Small intestine (tissue), 16 donors: ENCODE results near the gene AFM. TPM values are rescaled to one million over a fixed set of nuclear protein-coding genes. Genes with fewer than 3 reads are reported as not detected.

Source experiments
- DNase-seq, 2 donors: peaks; one replicate each; pipeline versions ENCODE4 v3.0.0 to v3.0.0-alpha.2; 2013
- FAIRE-seq: peaks from 2 replicates; lab custom pipeline; 2012; peaks lifted over from hg19 to GRCh38; lab: Jason Lieb, UNC
- H3K27ac ChIP-seq, 3 donors: one replicate each; pipeline ENCODE4 v1.5.1; 2013; ENCODE audit warnings: low read length in 2 of 3, mild to moderate bottlenecking in 2 of 3, control low read depth in 1 of 3, inconsistent platforms in 1 of 3, low read depth in 1 of 3, moderate library complexity in 1 of 3
- H3K27me3 ChIP-seq, 3 donors: one replicate each; pipeline ENCODE4 v1.6.1; 2013; ENCODE audit warnings: low read length in 3 of 3, inconsistent platforms in 1 of 3; ENCODE audit not compliant: control insufficient read depth in 3 of 3, insufficient read depth in 3 of 3
- H3K36me3 ChIP-seq, 3 donors: one replicate each; pipeline ENCODE4 v1.6.1; 2013; ENCODE audit warnings: low read length in 3 of 3, inconsistent platforms in 1 of 3, low read depth in 1 of 3, mild to moderate bottlenecking in 1 of 3, moderate library complexity in 1 of 3; ENCODE audit not compliant: control insufficient read depth in 3 of 3, insufficient read depth in 2 of 3
- H3K4me1 ChIP-seq, 3 donors: one replicate each; pipeline ENCODE4 v1.6.1; 2013; ENCODE audit warnings: low read length in 2 of 3, inconsistent platforms in 1 of 3, low read depth in 1 of 3, mild to moderate bottlenecking in 1 of 3, moderate library complexity in 1 of 3; ENCODE audit not compliant: control insufficient read depth in 3 of 3, insufficient read depth in 2 of 3
- H3K4me3 ChIP-seq, 3 donors: one replicate each; pipeline ENCODE4 v1.5.1; 2013; ENCODE audit warnings: low read length in 3 of 3, control low read depth in 1 of 3, inconsistent platforms in 1 of 3, low read depth in 1 of 3, mild to moderate bottlenecking in 1 of 3, moderate library complexity in 1 of 3
- H3K9me3 ChIP-seq, 2 donors: one replicate each; pipeline ENCODE4 v1.6.1; 2013; ENCODE audit warnings: low read depth in 1 of 2, low read length in 1 of 2; ENCODE audit not compliant: control insufficient read depth in 2 of 2, insufficient read depth in 1 of 2
- WGBS, 3 donors: extraction: QIAGEN DNeasy Blood & Tissue Kit; methylation state at CpG; one replicate each; pipeline ENCODE4 v1.1.7; 2013; 5-methylcytosine and 5-hydroxymethylcytosine counted together
- long read RNA-seq, 10 donors: transcript quantifications; one replicate each; lab custom pipeline, GENCODE V29; 2026
- polyA plus RNA-seq, 4 donors: library from polyadenylated mRNA; stranded (reverse) in 3 of 4; unstranded in 1 of 4; fragments of 200-250 nt in 3 of 4; fragments of 120-200 nt in 1 of 4; gene quantifications; one replicate each; pipeline versions ENCODE4 v1.2.1 to v1.2.3, GENCODE V29; 2013
- donor health status: healthy with polysubstance abuse.
- donor health status: control.
- donor health status: control.
- donor health status: Bipolar disorder and iron deficiency.
- donor health status: healthy.

AFM gene
- polyA plus RNA-seq = 1 to 10 TPM in 1 of 4 donors, under 1 TPM in 1, not detected in 2; 0.01 to 4.3 TPM
- long read RNA-seq, donor 1, partial matches to known transcripts = 0 of 4 reads
- long read RNA-seq, donor 1, other reads (novel, unspliced or antisense) = 0 of 4 reads
- long read RNA-seq, donor 2, partial matches to known transcripts = 0 of 1 reads
- long read RNA-seq, donor 2, other reads (novel, unspliced or antisense) = 0 of 1 reads
- long read RNA-seq, donor 3 = 0 reads
- long read RNA-seq, donor 4 = 0 reads
- long read RNA-seq, donor 5 = 0 reads
- long read RNA-seq, donor 6 = 0 reads
- long read RNA-seq, donor 7 = 0 reads
- long read RNA-seq, donor 8 = 0 reads
- long read RNA-seq, donor 9, partial matches to known transcripts = 0 of 1 reads
- long read RNA-seq, donor 9, other reads (novel, unspliced or antisense) = 0 of 1 reads
- long read RNA-seq, donor 10, partial matches to known transcripts = 0 of 2 reads
- long read RNA-seq, donor 10, other reads (novel, unspliced or antisense) = 0 of 2 reads

- DNase-seq (peak in 1 of 2 donors; percentile 33), FAIRE-seq (no peak)
Observed at GRCh38 chr4:73481358-73481757, at the start of gene AFM. Gene AFM, plus strand, starts transcription at chr4:73481745. Its CDS starts 31 bp downstream, at chr4:73481776.

GRCh38 chr4:73431813-73432168 lies 49.8 kb upstream of the AFM start:
- FAIRE-seq (no peak), DNase-seq (no peak)
- H3K4me3 ChIP-seq = no peak overlapping the region
- WGBS, 3 donors = 42 to 64% (median 46%) methylated on average over 1 of the region's 1 CpG
- peaks cover 0 to 2% (median 0%) of the 10 kb centered on the region in 3 donors for H3K27me3 ChIP-seq
- peaks cover 0 to 28% (median 0%) of the 10 kb centered on the region in 3 donors for H3K4me1 ChIP-seq
- H3K36me3 ChIP-seq = no peaks in the 10 kb centered on the region
- H3K9me3 ChIP-seq = no peaks in the 10 kb centered on the region
- H3K27ac ChIP-seq = peak overlapping the region in 1 of 3 donors; percentile 56

More at GRCh38 chr4:73481358-73481757, at the start of gene AFM:
- WGBS, 3 donors = 41 to 44% (median 41%) methylated on average over 2 of the region's 2 CpGs
- Histone ChIP-seq H3K27ac (peak within 1 kb of the TSS in 1 of 3 donors; percentile 25), H3K9me3 (no peaks in the 10 kb centered on the region), H3K36me3 (no peaks in the 10 kb centered on the region), H3K4me3 (no peak within 1 kb of the TSS), H3K27me3 (no peaks in the 10 kb centered on the region), H3K4me1 (peaks cover 0 to 9% (median 0%) of the 10 kb centered on the region in 3 donors)

- peak; percentile 80 to 82 for DNase-seq
Observed at GRCh38 chr4:73432169-73433000, 49.2 kb upstream of the AFM start.

GRCh38 chr4:73433140-73433539 lies 48.4 kb upstream of the AFM start:
- no peaks in the 10 kb centered on the region for H3K9me3 ChIP-seq
- no peak overlapping the region for H3K4me3 ChIP-seq
- H3K27me3 ChIP-seq = peaks cover 0 to 2% (median 0%) of the 10 kb centered on the region in 3 donors
- FAIRE-seq = no peak
- DNase-seq = no peak
- H3K4me1 ChIP-seq = peaks cover 0 to 26% (median 0%) of the 10 kb centered on the region in 3 donors
- WGBS, 3 donors = 67 to 71% (median 68%) methylated on average over 2 of the region's 2 CpGs
- H3K27ac ChIP-seq = peak overlapping the region in 1 of 3 donors; percentile 62
- H3K36me3 ChIP-seq = no peaks in the 10 kb centered on the region

More at GRCh38 chr4:73432169-73433000, 49.2 kb upstream of the AFM start:
- FAIRE-seq = no peak
- peak overlapping the region in 2 of 3 donors; percentile 32 to 62 for H3K27ac ChIP-seq
- H3K4me1 ChIP-seq = peaks cover 0 to 23% (median 0%) of the 10 kb centered on the region in 3 donors
- no peaks in the 10 kb centered on the region for H3K9me3 ChIP-seq
- no peaks in the 10 kb centered on the region for H3K36me3 ChIP-seq
- peaks cover 0 to 2% (median 0%) of the 10 kb centered on the region in 3 donors for H3K27me3 ChIP-seq
- no peak overlapping the region for H3K4me3 ChIP-seq
- WGBS, 3 donors = 34 to 60% (median 34%) methylated on average over 5 of the region's 5 CpGs

- Histone ChIP-seq H3K9me3 (no peaks in the 10 kb centered on the region), H3K4me1 (peaks cover 0 to 28% (median 0%) of the 10 kb centered on the region in 3 donors), H3K27ac (no peak overlapping the region), H3K4me3 (no peak overlapping the region), H3K27me3 (no peaks in the 10 kb centered on the region), H3K36me3 (no peaks in the 10 kb centered on the region)
- WGBS, 3 donors = 44 to 61% (median 55%) methylated on average over 3 of the region's 3 CpGs
- no peak for FAIRE-seq
- DNase-seq = no peak
Observed at GRCh38 chr4:73434311-73434710, 47.2 kb upstream of the AFM start.

- Histone ChIP-seq H3K27me3 (no peaks in the 10 kb centered on the region), H3K27ac (no peak within 1 kb of the TSS), H3K36me3 (no peaks in the 10 kb centered on the region), H3K4me1 (peaks cover 0 to 27% (median 0%) of the 10 kb centered on the region in 3 donors), H3K9me3 (no peaks in the 10 kb centered on the region), H3K4me3 (no peak within 1 kb of the TSS)
- WGBS, 3 donors = 11 to 55% (median 38%) methylated on average over 1 of the region's 1 CpG
- DNase-seq = no peak
- FAIRE-seq = no peak
Observed at GRCh38 chr4:73435984-73436383, 45.6 kb upstream of the AFM start, which contains the start of gene AFP. Gene AFP, plus strand, starts transcription at chr4:73436221. Its CDS starts 42 bp downstream, at chr4:73436263.

GRCh38 chr4:73436674-73437557 lies 44.6 kb upstream of the AFM start:
- no peak overlapping the region for H3K4me3 ChIP-seq
- DNase-seq = no peak
- 69 to 79% (median 71%) methylated on average over 3 of the region's 3 CpGs for WGBS, 3 donors

More at GRCh38 chr4:73436674-73437557, 44.6 kb upstream of the AFM start:
- H3K4me1 ChIP-seq = peaks cover 0 to 20% (median 0%) of the 10 kb centered on the region in 3 donors
- no peaks in the 10 kb centered on the region for H3K27me3 ChIP-seq
- no peak for FAIRE-seq
- no peak overlapping the region for H3K27ac ChIP-seq
- H3K9me3 ChIP-seq = no peaks in the 10 kb centered on the region
- H3K36me3 ChIP-seq = no peaks in the 10 kb centered on the region
